Fibroblast of the aortic adventitia (primary cell): ENCODE measurements around the gene TENT4B. TPM values are rescaled to one million over a fixed set of nuclear protein-coding genes. Genes with fewer than 3 reads are reported as not detected.

ENCODE experiments used
- DNase-seq: peaks from one replicate; pipeline ENCODE4 v3.0.0-alpha.2; 2010; ENCODE audit warnings: low read depth
- H3K4me3 ChIP-seq: 2 replicates; pipeline ENCODE4 v1.5.1; 2011; ENCODE audit warnings: low read depth, mild to moderate bottlenecking, control low read depth, low read length, moderate library complexity
- total RNA-seq: library from RNA; depleted of rRNA; stranded (reverse); fragments of >200 nt; gene quantifications from 2 replicates; pipeline ENCODE4 v1.2.3, GENCODE V29; 2012; ENCODE audit warnings: low replicate concordance
- TF ChIP-seq, protein P1 (sequence below): IDR thresholded peaks from 2 replicates; pipeline ENCODE4 v1.5.1; 2011; ENCODE audit warnings: mild to moderate bottlenecking, low read length, control low read depth, inconsistent platforms; ENCODE audit not compliant: insufficient read depth

The TENT4B gene
- total RNA-seq, 1 donor, result 9.7 TPM

DNA sequence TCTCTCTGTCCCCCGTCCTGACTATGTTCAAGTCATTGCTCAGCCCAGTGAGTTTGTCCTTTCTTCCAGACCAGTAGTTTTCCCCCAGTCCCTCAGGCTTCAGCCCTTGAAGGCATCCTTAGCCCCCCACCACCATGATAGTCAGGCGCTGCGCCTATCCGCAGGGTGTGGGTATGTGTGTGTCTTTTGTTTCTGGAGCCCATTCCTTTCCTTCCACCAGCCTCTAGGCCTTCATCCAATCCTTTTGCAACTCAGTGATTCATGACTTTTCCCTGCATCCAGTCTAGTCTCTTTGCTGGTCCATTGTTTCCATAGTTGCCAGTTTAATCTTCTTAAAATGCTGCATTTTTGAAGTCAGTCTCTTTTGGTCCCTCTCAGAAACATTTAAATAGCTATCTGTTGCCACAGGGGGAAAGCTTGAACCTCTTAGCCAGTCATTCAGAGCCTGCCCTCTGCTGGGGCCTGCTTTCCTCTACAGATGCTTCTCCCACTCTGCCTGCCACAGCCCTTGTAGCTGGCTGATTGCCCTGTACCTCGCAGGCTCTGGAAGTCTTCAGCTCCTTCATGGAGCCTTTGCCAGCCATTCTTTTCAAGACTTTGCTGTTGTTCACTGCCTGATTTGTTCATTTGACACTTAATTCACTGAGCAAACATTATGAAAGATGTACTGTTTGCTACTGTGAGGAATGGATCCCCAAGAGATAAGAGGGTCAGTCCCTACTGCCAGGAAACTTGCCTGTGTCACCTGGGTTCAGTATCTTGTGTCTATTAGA lies 57.3 kb downstream of the TENT4B start:
- DNase-seq, result peak; percentile 99
- H3K4me3 ChIP-seq, result no peak overlapping the region
- TF ChIP-seq, protein P1, sequence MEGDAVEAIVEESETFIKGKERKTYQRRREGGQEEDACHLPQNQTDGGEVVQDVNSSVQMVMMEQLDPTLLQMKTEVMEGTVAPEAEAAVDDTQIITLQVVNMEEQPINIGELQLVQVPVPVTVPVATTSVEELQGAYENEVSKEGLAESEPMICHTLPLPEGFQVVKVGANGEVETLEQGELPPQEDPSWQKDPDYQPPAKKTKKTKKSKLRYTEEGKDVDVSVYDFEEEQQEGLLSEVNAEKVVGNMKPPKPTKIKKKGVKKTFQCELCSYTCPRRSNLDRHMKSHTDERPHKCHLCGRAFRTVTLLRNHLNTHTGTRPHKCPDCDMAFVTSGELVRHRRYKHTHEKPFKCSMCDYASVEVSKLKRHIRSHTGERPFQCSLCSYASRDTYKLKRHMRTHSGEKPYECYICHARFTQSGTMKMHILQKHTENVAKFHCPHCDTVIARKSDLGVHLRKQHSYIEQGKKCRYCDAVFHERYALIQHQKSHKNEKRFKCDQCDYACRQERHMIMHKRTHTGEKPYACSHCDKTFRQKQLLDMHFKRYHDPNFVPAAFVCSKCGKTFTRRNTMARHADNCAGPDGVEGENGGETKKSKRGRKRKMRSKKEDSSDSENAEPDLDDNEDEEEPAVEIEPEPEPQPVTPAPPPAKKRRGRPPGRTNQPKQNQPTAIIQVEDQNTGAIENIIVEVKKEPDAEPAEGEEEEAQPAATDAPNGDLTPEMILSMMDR, result peak; percentile 88

DNA sequence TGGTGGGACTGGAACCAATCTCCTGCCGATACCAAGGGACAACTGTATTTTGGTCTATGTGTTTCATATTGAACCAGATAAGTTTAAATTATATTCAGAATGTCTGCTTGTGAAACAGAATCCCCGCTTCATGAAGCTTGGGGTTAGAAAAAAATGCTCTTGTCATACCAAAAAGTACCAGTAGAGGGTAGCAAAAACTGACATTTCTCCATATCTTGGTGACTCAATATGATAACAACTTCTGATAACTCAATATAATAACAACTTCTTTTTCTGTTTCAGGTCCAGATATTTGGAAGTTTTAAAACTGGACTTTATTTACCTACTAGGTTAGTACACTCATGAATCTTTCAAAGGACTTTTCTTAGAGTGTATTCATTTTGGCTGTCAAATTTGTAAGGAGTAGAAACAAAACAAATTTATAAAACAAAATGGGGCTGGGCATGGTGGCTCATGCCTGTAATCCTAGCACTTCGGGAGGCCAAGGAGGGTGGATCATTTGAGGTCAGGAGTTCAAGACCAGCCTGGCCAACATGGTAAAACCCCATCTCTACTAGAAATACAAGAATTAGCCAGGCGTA lies 60.9 kb downstream of the TENT4B start:
- DNase-seq, result peak; percentile 78
- TF ChIP-seq, protein P1, result peak; percentile 69

DNA sequence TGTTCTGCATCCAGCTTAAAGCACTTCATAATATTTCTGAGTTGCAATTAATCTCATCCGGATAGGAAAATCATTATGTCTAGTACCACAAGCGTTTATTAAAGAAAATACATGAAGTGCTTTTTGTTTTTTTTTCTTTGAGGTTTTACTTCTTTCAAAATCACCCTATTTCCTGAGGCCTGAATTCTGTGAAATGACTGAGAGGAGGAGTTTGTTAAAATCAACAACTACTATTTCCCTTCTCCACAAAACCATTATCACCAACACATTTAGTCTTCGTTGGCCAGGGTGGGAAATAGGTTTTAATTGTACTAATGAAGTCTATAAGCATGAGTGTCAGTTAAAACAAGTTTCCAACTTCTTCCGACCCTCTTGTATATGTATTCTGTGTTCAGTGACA lies 62.6 kb downstream of the TENT4B start:
- no peak for DNase-seq
- no peak overlapping the region for H3K4me3 ChIP-seq
- TF ChIP-seq, protein P1, result no peak

More for the DNA sequence above, 60.9 kb downstream of the TENT4B start:
- no peak overlapping the region for H3K4me3 ChIP-seq

DNA sequence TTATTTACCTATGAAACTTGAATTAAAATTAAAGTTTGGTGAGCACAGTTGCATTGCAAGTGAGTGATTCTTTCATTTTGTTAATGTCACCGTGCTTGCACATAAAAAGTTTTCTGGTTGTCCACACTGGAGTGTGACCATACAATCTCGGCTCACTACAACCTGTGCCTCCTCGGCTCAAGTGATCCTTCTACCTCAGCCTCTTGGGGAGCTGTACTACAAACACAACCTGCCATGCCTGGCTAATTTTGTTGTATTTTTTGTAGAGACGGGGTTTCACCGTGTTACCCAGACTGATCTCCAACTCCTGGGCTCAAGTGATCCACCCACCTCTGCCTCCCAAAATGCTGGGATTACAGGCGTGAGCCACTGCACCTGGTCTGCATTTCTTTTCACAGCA lies 63.1 kb downstream of the TENT4B start:
- DNase-seq, result no peak
- TF ChIP-seq, protein P1, result no peak
- no peak overlapping the region for H3K4me3 ChIP-seq

DNA sequence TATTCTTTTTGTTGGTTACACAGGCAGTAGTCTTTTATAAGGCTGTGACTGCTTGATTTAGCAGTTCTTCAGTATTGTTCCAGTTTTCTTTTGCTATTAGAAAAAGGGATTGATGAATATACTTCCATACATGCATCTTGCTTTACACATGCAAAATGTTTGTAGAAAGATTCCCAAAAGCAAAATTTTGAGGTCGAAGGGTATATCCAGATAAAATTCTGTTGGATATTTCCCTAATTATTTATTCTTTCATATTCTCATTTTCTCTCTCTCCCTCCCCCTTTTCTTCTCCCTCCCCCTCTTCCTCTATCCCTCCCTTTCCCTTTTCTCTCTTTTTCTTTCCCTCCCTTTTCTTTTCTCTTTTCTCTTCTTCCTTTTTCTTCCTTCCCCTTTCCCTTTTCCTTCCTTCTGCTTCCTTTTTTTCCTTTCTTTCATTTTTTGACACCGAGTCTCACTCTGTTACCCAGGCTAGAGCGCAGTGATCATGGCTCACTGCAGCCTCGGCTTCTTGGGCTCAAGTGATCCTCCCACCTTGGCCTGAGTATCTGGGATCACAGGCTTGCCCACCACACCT lies 66.4 kb downstream of the TENT4B start:
- TF ChIP-seq, protein P1, result no peak
- no peak overlapping the region for H3K4me3 ChIP-seq

DNA sequence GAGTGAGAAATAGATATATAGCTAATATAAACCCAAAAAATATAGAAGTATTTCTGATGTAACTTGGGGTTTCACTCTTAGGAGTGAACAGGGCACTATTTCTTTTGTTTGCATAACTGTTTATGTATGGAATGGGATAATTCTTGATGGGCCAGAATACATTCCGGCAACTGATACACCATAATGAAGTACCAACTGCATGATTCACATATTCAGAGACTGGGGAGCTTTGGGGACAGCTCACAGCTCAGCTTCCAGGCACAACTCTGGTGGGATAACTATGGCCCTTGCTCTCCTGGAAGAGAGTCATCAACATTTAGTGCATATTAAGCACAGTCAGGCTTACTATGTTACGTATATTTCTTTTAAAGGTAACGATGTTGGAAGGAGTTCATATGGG lies 71.2 kb downstream of the TENT4B start:
- H3K4me3 ChIP-seq, result no peak overlapping the region
- TF ChIP-seq, protein P1, result no peak
- DNase-seq, result no peak

More for the DNA sequence above, 66.4 kb downstream of the TENT4B start:
- no peak for DNase-seq
